ENCODE data around the gene ELF2. TPM values are rescaled to one million over a fixed set of nuclear protein-coding genes. Genes with fewer than 3 reads are reported as not detected.
A peak's percentile ranks its signal among the peaks of the same experiment; 100 is the strongest.

The ELF2 gene
- polyA plus RNA-seq, 1 experiment = 40.4 TPM

DNA sequence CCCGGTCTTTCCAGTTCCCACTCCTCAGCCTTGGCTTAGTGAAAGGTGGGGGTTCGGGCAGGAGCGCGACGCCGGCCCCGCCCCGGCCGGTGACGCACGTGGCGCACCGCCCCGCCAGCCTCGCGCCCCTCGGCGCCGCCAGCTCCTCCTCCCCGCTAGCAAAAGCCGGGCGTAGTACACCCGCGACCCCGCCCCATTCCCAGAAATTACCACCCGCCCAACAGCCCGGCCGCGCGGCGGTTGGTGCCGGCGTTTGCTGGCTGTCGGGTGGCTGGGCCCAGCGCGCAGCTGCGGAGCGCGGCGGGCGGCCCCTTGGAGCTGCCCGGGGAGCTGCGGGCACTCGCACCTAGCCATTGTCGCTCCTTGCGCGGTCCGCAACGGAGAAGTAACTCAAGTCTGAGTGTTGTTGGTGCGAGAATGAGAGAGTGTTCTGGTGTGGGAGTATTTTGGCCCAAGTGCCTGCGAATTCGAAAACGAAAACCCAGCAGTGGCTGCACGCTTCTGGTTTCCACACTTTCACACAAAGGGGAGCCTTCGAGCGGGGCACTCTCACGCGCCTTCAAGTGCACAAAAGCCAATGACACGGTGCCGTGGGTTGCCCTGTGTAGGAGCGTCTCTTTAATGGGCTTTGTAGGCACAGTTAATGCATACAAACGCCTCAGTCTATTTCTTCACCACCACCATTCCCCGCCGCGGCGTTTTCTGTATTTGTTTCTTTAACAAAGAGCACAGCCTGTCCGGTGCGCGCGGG lies 1.0 kb upstream of the ELF2 start:
- DNase-seq (ENCODE audit: low read depth, low spot score) = peak; percentile 72
- peak overlapping the region; percentile 87 for H3K27ac ChIP-seq (ENCODE audit: low read depth, low read length)
- CTCF ChIA-PET = interaction anchor here (0.5 to 4.0 kb wide), 5 partner anchors 10 to 147 kb away, joined by 3 to 15 read pairs (median 6); no protein-coding TSS in a partner anchor
- TF ChIP-seq CTCF (IDR thresholded peaks at IDR 0.05; ENCODE audit: low read depth, low read length) = no peak
- no peaks in the 10 kb centered on the region for H3K27me3 ChIP-seq (ENCODE audit: control insufficient read depth, insufficient read depth, low read length)
- no peaks in the 10 kb centered on the region; the same call in 1 of the 2 replicates for H3K9me3 ChIP-seq (ENCODE audit: control insufficient read depth, insufficient read depth, low read length)
- POLR2A ChIA-PET = interaction anchor here (0.5 to 2.1 kb wide), 10 partner anchors 11 to 492 kb away, joined by 3 to 13 read pairs (median 3); partner anchors contain the start of gene NAA15
- peak overlapping the region; percentile 81 for H3K4me3 ChIP-seq (ENCODE audit: low read depth, low read length)

DNA sequence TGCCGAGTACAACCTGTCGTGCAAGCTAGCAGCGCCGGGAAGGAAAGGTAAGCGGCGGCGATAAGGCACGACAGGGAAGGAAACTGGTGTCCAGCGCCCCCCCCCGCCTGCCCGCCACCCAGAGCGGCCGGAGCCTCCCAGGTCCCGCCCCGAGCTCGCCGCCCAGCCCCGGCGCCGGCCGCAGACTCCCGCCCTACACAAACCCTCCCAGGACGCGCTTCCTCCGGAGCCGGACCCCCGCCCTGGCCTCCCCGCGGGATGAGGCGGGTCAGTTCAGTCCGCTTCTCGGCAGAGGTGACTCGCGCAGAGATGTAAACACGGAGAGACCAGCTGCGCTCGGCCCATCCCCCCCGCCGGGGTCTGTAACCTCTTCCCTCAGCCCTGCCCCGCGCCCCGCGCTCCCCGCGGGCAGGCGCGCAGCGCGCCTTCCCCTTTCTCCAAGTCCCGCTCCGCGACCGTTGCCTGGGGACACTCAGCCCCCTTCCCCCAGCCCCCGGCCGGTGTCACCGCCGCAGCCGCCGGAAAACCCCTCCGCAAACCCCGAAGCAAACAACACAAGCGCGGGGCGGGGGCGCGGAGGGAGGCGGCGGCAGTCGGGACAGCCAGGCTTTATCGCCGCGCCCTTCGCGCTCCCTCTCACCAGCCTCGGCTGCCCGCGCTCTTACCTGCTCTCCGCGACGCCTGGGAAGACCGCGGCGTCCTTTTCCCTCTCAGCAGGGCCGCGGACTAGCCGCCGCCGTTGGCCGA lies 543 bp downstream of the ELF2 start:
- ChIA-PET CTCF (interaction anchor here (0.8 to 4.0 kb wide), 7 partner anchors 9 to 182 kb away, joined by 3 to 15 read pairs (median 4); no protein-coding TSS in a partner anchor), POLR2A (interaction anchor here (0.5 to 2.1 kb wide), 8 partner anchors 9 to 146 kb away, joined by 3 to 13 read pairs (median 4); partner anchors contain the start of gene NAA15)
- H3K27ac ChIP-seq (ENCODE audit: low read depth, low read length) = peak overlapping the region; percentile 94
- DNase-seq (ENCODE audit: low read depth, low spot score) = no peak
- H3K4me3 ChIP-seq (ENCODE audit: low read depth, low read length) = peak overlapping the region; percentile 81
- TF ChIP-seq CTCF (IDR thresholded peaks at IDR 0.05; ENCODE audit: low read depth, low read length) = no peak
- no peaks in the 10 kb centered on the region; the same call in 1 of the 2 replicates for H3K9me3 ChIP-seq (ENCODE audit: control insufficient read depth, insufficient read depth, low read length)
- H3K27me3 ChIP-seq (ENCODE audit: control insufficient read depth, insufficient read depth, low read length) = no peaks in the 10 kb centered on the region

GRCh38 chr4:139175646-139176301 lies 1.2 kb downstream of the ELF2 start:
- H3K9me3 ChIP-seq (ENCODE audit: control insufficient read depth, insufficient read depth, low read length) = no peaks in the 10 kb centered on the region; the same call in 1 of the 2 replicates
- TF ChIP-seq CTCF (IDR thresholded peaks at IDR 0.05; ENCODE audit: low read depth, low read length) = no peak
- H3K27ac ChIP-seq (ENCODE audit: low read depth, low read length) = peak overlapping the region; percentile 68
- ChIA-PET POLR2A (interaction anchor here (0.5 to 2.1 kb wide), 6 partner anchors 8 to 125 kb away, joined by 3 to 13 read pairs (median 4); partner anchors contain the start of gene NAA15), CTCF (interaction anchor here (0.5 to 4.0 kb wide), 8 partner anchors 8 to 408 kb away, joined by 3 to 15 read pairs (median 3); no protein-coding TSS in a partner anchor)
- H3K27me3 ChIP-seq (ENCODE audit: control insufficient read depth, insufficient read depth, low read length) = no peaks in the 10 kb centered on the region
- DNase-seq (ENCODE audit: low read depth, low spot score) = no peak
- peak overlapping the region; percentile 81 for H3K4me3 ChIP-seq (ENCODE audit: low read depth, low read length)

DNA sequence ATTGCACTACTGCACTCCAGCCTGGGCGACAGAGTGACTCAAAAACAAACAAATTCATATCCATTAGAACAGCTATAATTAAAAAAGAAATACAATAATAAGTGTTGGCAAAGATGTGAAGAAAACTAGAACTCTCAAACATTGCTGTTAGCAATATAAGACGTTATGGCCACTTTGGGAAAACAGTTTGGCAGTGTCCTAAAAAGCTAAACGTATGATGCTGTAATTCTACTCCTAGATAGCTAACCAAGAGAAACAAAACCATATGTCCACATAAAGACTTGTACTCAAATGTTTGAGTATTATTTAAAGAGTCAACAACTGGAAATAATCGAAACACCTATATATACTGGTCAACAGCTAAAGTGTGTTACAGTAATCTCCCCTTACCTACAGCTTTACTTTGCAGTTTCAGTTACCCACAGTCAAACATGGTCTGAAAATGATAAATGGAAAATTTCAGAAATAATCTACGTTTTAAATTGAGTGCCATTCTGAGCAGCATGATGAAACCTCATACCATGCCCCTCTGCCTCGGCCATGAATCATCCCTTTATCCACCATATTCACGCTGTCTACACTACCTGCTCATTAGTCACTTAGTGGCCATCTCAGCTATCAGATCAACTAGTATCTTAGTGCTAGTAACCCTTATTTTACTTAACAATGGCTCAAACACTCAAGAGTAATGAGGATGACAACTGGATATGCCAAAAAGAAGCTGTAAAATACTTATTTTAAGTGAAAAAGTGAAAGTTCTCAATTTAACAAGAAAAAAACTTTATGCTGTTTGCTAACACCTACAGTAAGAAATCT lies 4.9 kb downstream of the ELF2 start:
- no peaks in the 10 kb centered on the region for H3K27me3 ChIP-seq (ENCODE audit: control insufficient read depth, insufficient read depth, low read length)
- no peak overlapping the region for H3K27ac ChIP-seq (ENCODE audit: low read depth, low read length)
- H3K9me3 ChIP-seq (ENCODE audit: control insufficient read depth, insufficient read depth, low read length) = no peaks in the 10 kb centered on the region
- ChIA-PET POLR2A (no interaction called here), CTCF (interaction anchor here (0.5 to 2.5 kb wide), 4 partner anchors 57 to 191 kb away, joined by 3 to 14 read pairs (median 4); no protein-coding TSS in a partner anchor)
- no peak for TF ChIP-seq CTCF (IDR thresholded peaks at IDR 0.05; ENCODE audit: low read depth, low read length)
- no peak for DNase-seq (ENCODE audit: low read depth, low spot score)
- H3K4me3 ChIP-seq (ENCODE audit: low read depth, low read length) = no peak overlapping the region
